CD4-positive, alpha-beta T cell treated with Interleukin-17A for 4 hours (primary cell): Measurements from ENCODE around the gene IL15.
A peak's percentile ranks its signal among the peaks of the same experiment; 100 is the strongest.
"Not testable (repeated sequence)": the region's sequence is repeated elsewhere in the genome, so short reads cannot be mapped to it uniquely, and the experiment has no call there.

Experiments used
- DNase-seq: peaks from one replicate; pipeline ENCODE4 v3.0.0-alpha.2; 2020; ENCODE audit warnings: mixed read lengths

Gene IL15

GRCh38 chr4:141636082-141636770 lies at the start of gene IL15:
TSS of gene IL15 (plus strand) at chr4:141636583. CDS start at chr4:141719465, 82,882 bp downstream.
- peak; percentile 65 for DNase-seq

DNA sequence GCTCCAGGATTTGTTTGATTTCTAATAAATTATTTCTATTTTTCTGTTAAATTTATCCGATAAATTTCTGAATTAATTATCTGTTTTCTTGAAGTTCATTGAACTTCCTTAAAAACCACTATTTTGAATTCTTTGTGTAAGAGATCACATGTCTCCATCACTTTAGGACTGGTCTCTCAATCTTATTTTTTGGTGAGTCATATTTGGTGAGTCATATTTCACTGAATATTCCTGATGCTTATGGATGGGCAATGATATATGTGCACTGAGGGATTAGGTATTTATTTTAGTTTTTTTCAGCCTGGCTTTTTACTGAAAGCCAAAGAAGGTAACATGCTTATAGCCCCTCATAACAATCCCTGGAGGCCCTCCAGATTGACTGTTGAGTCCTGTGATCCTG lies 48.5 kb upstream of the IL15 start:
- no peak for DNase-seq

GRCh38 chr4:141595531-141595930 lies 40.9 kb upstream of the IL15 start:
- no peak for DNase-seq

GRCh38 chr4:141599853-141600252 lies 36.5 kb upstream of the IL15 start:
- DNase-seq = no peak

- not testable (repeated sequence) for DNase-seq
Measured at GRCh38 chr4:141604683-141605082, 31.7 kb upstream of the IL15 start.

GRCh38 chr4:141605425-141605856 lies 30.9 kb upstream of the IL15 start:
- DNase-seq = no peak

DNA sequence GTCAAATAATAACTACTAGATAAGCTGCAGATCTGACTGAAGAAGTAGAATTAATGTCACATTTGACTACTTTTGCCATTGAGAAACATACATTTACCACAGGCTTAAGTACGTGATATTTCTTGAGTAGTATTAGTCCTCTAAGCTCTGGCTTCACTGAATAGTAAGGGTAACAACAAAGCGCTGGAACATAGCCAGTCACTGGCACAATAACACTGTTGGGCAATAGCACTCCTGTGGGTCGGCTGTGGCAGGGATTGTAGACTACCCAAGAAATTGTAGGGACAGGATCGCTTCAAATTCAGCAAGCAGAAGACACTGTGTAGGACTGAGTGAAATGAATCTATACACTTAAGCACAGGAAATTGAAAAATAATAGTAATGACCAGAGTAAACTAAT lies 27.1 kb upstream of the IL15 start:
- no peak for DNase-seq

GRCh38 chr4:141610365-141610764 lies 26.0 kb upstream of the IL15 start:
- DNase-seq = no peak

DNA sequence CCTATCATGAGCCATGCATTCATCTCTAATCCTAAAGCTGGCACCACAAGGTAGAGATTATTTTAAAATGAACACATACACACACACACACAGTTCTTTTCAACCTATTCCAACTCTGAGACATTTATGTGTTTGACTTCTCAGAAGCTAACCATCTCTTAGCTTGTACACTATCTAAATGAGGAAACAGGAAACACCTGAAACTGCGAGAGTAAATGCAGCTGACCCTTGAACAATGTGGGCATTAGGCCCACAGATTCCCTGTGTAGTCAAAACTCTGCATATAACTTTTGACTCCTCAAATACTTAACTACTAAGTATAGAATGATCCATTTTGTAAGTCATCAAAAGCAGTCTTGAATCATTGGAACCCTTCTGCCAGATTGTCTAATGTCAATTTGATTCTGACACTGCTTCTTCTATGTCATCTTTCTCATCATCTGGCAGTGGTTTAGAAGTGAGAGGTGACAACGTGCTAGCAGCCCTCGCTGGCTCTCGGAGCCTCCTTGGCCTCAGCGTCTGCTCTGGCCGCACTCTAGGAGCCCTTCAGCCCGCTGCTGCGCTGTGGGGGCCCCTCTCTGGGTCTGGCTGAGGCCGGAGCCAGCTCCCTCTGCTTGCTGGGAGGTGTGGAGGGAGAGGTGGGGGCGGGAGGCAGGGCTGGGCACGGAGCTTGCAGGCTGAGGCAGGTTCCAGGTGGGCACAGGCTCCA lies 21.4 kb upstream of the IL15 start:
- no peak for DNase-seq

DNA sequence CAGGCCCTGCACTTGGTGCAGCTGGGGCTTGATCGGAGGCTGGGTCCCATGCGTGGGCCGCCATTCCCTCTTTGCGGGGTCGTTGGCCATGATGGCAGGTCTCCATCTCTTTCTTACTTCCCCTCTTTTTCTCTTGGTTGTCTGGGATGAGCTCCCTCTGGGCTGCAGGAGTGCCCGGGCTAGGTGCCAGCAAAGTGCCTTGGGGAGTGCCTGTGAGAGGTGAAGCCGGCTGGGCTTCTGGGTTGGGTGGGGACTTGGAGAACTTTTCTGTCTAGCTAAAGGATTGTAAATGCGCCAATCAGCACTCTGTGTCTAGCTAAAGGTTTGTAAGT lies 20.8 kb upstream of the IL15 start:
- DNase-seq = not testable (repeated sequence)

DNA sequence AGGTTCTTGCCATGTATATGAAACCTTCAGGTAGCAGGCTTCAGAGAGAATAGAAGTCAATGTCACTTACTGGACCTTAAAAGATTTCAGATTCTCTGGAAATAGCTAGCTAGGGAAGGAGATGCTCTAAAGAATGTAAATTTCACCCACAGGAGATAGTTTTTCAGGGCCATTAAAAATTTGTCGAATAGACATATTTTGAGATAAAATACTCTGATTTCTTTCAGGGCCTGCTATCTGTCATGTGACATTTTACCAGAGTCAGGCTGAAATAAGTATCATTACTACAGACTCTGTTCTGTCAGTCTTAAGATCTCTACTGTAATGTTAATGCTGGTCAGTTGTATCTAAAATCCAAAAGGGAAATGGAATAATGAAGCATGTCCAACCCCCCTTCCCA lies 15.7 kb upstream of the IL15 start:
- DNase-seq = no peak

- no peak for DNase-seq
Measured at GRCh38 chr4:141625023-141625422, 11.4 kb upstream of the IL15 start.

- no peak for DNase-seq
Measured at GRCh38 chr4:141630854-141631253, 5.5 kb upstream of the IL15 start.

DNA sequence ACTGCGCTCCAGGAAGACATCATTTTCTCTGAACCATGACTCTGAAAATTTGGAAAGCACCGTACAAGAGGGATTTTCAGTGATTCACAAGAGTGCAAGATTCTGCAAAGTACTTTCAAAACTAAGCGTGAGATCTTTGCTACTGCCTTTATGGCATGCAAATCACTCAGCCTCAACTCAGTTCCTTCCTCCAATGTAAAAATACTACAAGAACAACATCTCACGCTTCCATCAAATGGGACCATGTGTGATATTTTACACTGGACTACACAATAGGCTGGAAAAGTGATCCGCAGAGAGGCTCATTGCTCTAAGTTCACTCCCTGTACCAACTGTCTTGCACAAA lies 674 bp upstream of the IL15 start:
- no peak for DNase-seq

GRCh38 chr4:141636771-141637460 lies 533 bp downstream of the IL15 start:
- DNase-seq = peak; percentile 31

DNA sequence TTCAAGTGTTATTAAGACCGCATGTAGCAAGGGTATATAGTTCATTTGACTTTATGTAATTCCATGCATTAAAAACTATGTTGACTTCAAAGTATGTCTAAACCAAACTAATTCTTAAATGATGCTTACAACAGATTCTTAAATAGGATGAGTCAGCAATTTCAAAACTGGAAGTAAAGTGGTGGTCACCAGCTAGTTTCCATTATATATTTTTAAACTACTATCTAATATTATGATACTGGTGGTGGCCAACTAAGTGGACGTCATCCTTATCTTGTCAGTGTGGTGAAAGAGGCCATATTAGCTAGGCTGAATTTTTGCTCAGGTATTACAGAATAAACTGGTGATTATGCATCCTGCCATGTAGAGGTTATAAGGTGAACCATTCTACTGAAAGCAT lies 1.2 kb downstream of the IL15 start:
- no peak for DNase-seq

DNA sequence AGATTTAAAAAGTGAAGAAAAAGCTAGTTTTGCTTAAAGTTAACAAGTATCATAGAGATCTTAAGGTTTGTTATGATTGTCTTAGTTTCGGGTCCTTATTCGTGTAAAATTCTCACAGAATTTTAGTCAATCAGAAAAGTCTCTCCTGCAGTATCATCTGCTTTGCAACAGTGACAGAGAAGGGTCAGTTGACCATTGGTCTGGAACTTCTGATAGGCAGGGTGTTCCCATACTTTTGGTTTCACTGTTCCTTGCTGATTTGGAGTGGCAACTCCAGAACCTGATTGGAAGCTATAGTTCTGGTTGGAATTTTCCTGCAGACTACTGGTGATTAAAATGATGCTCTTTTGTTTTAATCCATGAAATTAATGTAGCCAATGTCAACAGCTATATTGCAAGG lies 1.8 kb downstream of the IL15 start:
- DNase-seq = no peak

DNA sequence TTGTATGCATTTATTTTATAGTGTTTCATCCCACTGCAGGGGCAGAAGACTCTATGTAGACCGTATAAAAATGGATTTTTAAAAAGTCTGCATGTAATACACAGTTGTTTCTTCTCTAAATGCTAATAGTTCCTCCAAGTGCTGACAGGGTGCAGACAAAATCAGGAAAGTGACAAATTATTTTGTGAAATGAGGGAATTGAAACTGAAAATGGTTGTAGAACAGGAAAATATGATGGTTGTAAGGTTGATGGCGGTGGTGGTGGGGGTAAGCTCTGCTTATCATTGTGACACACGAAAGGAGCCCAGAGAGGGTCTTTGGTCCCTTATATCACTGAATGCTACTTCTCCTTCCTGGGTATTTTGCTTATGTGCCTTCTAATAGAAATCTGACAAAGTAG lies 4.3 kb downstream of the IL15 start:
- no peak for DNase-seq

GRCh38 chr4:141642063-141642462 lies 5.7 kb downstream of the IL15 start:
- DNase-seq = no peak

DNA sequence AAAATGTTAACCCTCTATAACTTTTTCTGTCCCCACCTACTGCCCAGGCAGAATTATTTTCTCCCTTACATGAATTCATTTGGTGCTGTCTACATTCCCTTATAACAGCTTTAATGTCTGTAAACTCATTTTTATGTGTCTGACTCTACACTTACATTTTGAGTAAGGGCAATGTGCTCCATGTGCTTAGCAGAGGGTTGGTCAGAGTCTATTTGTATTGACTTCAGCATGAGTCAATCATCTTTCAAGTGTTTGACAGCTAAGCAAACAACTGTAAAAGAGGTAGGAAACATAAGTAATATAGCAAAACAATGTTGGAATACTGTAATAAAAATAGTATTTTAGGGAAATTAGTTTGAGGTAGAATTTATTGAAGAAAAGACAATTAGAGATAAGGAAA lies 6.3 kb downstream of the IL15 start:
- no peak for DNase-seq

- DNase-seq = no peak
Measured at GRCh38 chr4:141643557-141643956, 7.2 kb downstream of the IL15 start.

GRCh38 chr4:141645611-141646340 lies 9.4 kb downstream of the IL15 start:
- no peak for DNase-seq

DNA sequence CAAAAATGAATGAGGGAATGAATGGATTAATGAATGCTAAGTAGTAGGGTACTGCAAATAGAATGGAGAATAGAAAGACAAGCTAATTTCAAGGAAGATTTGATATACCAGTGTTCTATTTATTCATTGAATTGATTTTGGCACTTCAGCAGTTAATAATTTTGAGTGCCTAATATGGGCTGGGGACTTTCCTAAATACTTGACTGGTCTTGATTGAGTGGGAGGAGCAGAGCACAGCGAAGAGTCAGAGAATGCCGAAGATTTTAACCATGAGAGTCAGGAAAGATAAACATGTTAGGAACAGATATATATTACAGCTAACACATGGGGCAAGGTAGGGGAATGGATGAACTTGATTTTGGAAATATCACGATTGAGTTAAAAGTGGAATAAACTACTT lies 10.6 kb downstream of the IL15 start:
- no peak for DNase-seq

GRCh38 chr4:141647966-141648365 lies 11.6 kb downstream of the IL15 start:
- no peak for DNase-seq
